ENCODE measurements around the gene ATP5ME.

DNA sequence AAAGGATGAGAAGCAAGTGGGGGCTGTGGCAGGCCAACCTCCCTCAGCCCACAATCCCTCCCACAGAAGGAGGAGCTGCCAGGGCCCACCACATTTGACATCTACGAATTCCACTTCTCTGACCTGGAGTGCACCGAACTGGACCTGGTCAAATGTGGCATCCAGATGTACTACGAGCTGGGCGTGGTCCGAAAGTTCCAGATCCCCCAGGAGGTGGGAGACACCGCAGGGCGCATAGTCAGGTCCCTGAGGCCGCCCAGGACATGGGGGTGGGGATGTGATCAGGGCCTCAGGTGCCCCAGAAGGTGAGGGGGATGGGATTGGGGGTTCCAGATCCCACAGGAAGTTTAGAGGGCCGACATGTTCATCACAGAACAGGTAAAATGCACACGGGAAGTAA lies 13.7 kb downstream of the ATP5ME start:
- TF ChIP-seq, protein P1, sequence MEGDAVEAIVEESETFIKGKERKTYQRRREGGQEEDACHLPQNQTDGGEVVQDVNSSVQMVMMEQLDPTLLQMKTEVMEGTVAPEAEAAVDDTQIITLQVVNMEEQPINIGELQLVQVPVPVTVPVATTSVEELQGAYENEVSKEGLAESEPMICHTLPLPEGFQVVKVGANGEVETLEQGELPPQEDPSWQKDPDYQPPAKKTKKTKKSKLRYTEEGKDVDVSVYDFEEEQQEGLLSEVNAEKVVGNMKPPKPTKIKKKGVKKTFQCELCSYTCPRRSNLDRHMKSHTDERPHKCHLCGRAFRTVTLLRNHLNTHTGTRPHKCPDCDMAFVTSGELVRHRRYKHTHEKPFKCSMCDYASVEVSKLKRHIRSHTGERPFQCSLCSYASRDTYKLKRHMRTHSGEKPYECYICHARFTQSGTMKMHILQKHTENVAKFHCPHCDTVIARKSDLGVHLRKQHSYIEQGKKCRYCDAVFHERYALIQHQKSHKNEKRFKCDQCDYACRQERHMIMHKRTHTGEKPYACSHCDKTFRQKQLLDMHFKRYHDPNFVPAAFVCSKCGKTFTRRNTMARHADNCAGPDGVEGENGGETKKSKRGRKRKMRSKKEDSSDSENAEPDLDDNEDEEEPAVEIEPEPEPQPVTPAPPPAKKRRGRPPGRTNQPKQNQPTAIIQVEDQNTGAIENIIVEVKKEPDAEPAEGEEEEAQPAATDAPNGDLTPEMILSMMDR (IDR thresholded peaks at IDR 0.05; ENCODE audit: poor library complexity) = no peak
- no peak for TF ChIP-seq EZH2 (IDR thresholded peaks at IDR 0.05; ENCODE audit: borderline replicate concordance)
- no peak for TF ChIP-seq EZH2phosphoT487 (IDR thresholded peaks at IDR 0.05; ENCODE audit: low read depth, severe bottlenecking, unreplicated experiment)
